Measurements from ENCODE around the gene NDUFS5.
"Not testable (repeated sequence)": the region's sequence is repeated elsewhere in the genome, so short reads cannot be mapped to it uniquely, and the experiment has no call there.

The NDUFS5 gene

DNA sequence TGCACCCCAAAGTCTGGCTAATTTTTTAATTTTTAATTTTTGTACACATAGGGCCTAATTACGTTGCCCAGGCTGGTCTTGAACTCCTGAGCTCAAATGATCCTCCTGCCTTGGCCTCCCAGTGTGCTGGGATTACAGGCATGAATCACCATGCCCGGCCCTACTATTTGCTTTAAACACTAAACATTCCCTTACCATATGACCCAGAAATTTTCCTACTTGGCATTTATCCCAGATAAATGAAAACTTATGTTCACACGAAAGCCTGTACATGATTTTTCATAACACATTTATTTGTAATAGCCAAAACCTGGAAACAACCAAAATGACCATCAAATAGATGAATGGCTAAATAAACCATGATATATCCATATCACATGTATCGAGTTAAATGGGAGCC lies 35.8 kb downstream of the NDUFS5 start:
- FAIRE-seq (no peak), DNase-seq (ENCODE audit: low spot score) (no peak)

DNA sequence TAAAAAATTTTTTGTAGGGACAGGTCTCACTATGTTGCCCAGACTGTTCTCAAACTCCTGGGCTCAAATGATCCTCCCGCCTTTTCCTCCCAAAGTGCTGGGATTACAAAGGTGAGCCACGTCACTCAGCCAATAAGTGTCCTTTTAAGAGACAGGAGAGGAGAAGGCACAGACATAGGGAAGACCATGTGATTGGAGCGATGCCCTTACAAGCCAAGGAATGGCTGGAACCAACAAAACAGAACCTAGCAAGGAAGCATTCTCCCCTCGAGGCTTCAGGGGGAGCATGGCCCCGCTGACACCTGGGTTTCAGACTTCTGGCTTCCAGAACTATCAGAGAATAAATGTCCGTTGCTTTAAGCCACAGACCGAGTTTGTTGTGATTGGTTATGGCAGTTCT lies 37.0 kb downstream of the NDUFS5 start:
- no peak for DNase-seq (ENCODE audit: low spot score)
- FAIRE-seq = no peak

DNA sequence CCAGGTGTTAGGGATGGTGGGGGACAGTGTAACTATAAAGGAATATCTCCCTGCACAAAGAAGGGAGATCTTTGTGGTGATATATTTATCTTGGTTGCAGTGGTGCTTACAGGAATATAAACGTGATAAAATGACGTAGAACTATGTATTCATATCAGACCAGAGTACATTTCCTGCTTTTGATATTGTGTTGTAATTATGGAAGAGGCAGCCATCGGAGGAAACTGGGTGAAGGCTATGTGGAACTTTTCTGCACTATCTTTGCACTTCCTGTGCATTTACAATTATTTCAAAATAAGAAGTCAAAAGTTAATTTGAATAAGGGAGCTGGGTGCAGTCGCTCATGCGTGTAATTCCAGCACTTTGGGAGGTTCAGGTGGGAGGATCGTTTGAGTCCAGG lies 37.6 kb downstream of the NDUFS5 start:
- DNase-seq (ENCODE audit: low spot score) = no peak
- no peak for FAIRE-seq

DNA sequence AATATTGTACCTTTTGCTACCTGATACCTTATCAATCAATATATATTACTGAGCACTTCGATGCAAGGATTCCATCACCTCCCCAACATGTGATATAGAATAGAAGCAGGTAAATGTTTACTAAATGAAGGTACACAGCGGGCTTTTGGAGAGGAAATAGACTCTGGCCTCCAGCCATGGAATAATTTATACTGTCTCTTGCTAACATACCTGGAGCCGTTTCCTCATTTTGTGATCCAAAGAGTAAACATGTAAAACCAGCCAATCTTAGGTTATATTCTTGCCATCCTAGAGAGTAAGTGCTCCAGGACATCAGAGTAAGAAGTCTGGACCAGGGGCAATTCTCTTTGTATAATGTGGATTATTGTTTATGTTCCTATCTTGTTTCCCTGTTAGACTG lies 39.4 kb downstream of the NDUFS5 start:
- FAIRE-seq = no peak
- no peak for DNase-seq (ENCODE audit: low spot score)

DNA sequence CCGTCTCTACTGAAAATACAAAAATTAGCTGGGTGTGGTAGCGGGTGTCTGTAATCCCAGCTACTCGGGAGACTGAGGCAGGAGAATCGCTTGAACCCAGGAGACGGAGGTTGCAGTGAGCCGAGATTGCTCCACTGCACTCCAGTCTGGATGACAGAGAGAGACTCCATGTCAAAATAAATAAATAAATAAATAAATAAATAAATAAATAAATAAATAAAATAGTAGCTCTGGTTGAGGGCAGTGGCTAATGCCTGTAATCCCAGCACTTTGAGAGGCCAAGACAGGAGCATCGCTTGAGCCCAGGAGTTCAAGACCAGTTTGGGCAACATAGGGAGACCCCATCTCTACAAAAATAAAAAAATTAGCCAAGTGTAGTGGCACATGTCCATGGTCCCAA lies 42.1 kb downstream of the NDUFS5 start:
- DNase-seq (ENCODE audit: low spot score); FAIRE-seq: not testable (repeated sequence)

DNA sequence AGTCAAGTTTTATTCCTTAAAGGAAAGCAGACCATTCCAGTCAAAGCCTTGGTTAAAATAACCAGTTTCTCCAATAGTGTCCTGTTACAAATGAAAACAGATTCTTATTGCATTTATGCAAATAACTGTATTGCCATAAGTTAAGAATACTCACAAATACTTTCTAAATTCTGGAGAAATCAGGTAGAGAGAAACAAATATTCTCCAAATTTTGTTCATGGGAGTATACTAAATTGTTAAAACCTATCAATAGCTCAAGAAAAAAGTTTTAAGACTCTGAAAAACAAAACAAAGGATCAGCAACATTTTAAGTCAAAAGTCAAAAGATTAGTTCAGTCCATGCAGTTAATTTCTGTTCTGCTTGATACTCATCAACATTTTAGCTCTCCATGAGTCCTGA lies 45.4 kb downstream of the NDUFS5 start:
- FAIRE-seq = not testable (repeated sequence)

DNA sequence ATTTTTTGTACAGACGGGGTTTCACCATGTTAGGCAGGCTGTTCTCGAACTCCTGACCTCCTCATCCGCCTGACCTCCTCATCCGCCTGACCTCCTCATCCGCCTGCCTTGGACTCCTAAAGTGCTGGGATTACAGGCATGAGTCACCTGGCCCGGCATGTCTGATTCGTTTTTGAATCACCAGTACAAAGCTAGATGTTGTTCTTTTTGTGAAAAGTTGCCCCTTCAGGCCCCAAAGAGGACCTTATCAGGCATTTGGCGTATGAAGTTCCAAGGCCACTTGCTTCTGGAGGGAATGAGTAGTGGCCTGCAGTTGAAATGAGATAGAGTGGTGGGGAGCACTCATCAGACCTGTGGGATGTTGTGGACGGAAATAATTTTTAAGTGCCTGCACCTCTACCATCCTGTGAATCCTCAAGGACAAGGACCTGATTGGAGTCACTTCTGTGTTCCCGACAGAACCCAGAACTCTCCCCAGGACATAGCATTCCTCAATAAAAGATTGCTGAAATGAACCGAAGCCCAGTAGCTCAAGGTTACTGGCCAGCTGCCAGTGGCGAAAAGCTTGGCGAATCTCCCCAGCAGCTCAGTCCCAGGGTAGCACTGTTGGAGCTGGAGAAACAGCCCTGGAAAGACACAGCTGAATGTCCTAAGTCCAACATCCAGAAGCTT lies 50.1 kb downstream of the NDUFS5 start:
- peak; percentile 59 for FAIRE-seq
- peak; percentile 65 for DNase-seq (ENCODE audit: low spot score)

More for the DNA sequence above, 45.4 kb downstream of the NDUFS5 start:
- DNase-seq (ENCODE audit: low spot score) = not testable (repeated sequence)

DNA sequence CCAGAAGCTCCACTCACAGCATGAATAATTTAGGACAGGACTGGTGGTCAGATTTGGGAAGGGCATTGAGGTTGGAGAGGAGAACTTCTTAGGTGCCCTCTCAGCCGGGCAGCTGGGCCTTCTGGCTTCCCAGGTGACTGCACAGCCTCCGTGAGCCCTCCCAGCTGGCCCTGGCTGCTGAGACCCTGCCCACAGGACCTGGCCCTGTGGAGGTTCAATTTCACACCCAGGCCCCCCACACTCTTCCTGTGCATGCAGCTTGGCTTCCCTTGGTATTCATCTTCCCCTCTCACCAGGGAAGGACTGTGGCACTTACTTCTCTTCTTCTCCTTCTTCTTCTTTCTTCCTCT lies 50.6 kb downstream of the NDUFS5 start:
- FAIRE-seq (no peak), DNase-seq (ENCODE audit: low spot score) (no peak)

DNA sequence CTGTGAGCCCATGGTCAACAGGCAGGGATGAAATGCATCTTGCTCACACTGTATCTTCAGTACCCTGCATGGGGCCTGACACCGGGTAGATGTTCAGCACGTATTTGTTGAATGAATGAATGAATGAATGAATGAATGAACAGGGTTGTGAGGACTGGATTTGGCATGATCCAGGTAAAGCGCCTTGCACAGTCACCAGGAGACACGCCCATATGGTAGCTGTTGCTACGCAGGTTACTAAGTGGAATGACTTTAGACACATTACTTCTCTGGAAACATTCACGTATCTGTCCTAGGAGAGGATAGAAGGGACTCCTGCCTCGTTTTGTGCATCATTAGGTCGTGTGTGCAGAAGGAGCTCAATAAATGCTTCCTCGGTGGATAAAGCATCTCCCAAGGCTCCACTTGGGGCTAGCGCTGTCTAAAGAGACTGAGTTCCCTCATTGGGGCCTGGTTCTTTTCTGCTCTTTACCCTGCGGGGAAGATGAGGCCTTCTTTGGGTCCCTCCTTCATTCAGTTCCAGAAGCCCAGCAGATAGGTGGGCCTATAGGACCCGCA lies 54.2 kb downstream of the NDUFS5 start:
- no peak for DNase-seq (ENCODE audit: low spot score)
- no peak for FAIRE-seq

DNA sequence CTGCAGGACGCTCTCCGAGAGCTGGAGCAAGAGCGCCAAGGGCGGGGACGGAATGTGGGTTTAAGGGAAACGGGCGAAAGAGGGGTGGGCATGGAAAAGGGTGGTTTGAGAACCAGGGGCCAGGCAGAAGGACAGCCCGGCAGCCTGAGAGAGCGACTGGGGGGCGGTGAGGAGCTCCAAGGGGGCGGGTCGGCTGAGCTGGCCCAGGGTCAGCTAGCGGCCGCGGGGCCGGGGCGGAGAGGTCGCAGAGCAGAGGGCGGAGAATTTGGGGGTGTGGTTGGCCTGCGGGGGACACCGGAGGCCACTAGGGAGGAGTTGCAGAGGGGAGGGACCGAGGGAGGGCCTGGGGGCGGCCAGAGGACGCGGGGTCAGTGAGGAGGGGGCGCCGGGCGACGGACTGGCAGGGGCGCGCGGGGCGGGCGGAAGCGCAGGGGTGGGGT lies 54.7 kb downstream of the NDUFS5 start:
- FAIRE-seq = no peak
- DNase-seq (ENCODE audit: low spot score) = no peak

DNA sequence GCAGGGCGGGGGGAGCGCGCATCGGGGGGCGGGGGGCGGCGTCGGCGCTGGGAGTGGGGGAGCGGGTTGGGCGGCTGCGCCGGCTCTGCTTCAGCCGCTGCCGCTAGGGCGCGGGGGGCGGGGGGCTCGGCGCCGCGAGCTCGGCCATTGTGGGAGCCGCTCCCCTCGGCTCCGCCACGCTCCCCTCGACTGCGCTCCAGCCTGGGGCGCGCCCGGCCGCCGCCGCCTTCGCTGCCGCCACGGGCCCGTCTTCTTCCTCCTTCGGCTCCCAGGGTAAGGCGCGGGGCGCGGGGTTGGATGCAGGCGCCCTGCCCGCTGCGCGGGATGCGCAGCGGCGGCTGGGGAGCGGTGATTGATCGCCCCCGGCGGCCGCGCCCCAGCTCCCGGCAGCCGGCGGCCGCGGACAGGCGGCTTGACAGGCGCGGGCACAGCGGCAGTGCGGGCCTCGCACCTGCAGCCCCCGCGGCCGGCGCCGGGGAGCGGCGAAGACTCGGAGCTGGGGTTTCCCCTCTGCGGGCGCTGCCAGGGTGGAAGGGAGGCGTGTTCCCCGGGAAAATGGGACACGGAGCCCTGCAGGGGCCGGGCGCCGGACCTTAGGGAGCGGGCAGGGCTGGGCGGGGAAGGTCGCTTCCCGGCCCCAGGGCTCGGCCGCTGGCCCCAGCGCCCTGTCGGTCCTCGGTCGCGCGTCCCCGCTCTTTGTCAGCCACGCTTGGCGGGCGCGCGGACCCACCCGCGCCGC lies 55.3 kb downstream of the NDUFS5 start:
- DNase-seq (ENCODE audit: low spot score) (no peak), FAIRE-seq (no peak)

DNA sequence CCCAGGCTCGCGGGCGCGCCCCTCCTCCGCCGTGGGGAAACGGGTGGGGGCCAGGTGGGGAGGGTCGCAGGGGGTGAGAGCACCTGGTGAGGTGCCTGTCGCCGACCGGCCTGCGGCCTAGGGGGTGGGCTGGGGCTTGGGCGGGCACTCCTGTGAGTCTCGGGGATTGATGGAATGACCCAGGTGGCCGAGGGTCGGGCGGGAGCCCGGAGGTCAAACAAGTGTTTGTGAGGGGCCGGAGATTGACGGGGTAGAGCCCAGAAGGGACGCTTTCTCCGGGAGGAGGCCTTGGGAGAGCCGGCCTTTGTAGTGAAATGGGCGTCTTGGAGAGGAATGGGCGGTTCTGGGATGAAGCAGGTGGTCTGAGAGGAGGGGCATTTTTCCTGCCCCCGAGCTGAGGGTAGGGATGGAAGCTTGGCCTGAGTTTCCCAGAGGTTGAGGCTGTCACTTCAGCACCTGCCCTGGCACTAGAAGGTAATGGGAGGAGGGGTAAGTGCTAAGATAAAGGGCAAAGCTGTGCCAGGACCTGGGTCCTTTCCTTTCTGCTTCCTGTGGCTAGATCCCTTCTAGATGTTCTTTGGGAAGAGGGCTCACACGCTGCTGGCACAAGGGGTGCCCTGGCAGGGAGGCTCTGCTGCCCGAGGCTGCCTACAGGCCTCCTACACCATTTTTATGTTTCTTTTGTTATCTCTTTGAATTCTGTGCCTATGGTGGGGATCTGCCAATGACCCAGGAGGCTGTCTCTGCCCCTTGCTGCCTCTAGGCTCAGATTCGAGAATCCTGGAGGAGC lies 56.1 kb downstream of the NDUFS5 start:
- FAIRE-seq (no peak), DNase-seq (ENCODE audit: low spot score) (no peak)

DNA sequence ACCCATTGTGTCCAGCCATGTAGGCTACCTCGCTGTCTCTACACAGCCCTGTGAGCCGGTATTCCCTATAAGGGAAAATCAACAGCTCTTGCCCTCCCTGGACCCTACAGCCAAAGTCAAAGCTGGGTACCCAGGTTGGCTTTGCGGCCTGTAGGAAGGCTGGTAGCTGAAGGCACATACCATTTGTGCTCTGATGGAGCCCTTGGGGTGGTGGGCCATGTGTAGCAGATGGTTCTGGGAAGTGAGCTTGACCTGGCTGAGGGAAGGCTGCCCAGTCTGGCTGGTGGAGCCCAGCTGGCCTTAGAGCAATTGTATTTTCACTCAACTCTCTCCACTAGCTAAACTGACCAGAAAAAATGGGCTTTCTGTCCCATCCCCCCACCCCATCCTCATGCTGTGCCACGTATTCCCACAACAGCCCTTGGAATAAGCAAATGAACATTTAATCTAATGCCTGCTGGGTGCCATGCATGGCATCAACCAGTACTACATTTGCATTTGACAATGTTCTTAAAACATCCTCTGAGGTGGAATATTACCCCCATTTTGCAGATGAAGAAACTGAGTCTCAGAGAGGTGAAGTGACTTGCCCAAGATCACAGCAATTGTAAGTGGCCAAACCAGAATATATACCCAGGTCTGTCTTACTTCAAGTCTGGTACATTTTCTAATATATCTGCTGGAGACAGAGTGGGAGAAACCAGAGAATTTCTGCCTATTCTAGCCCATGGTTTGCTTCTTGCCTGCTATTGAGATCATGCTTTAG lies 56.8 kb downstream of the NDUFS5 start:
- no peak for DNase-seq (ENCODE audit: low spot score)
- FAIRE-seq = no peak

DNA sequence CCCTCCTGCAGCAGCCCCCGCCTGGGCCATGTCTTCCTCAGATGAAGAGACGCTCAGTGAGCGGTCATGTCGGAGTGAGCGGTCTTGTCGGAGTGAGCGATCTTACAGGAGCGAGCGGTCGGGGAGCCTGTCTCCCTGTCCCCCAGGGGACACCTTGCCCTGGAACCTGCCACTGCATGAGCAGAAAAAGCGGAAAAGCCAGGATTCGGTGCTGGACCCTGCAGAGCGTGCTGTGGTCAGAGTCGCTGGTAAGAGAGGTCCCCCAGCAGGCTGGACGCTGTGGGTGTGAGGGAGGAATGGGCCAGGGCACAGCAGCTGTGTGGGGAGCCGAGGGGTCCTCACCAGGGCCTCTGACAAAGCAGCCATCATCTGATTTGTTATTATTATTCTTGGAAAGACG lies 58.0 kb downstream of the NDUFS5 start:
- no peak for DNase-seq (ENCODE audit: low spot score)
- no peak for FAIRE-seq
